OCI-LY1 (cell line): Measurements from ENCODE around the gene FAXDC2.

Experiments used
- CTCF ChIP-seq: fragments of 200-600 bp; sonication (generic), shearing (Covaris generic); IDR thresholded peaks from 2 replicates; pipeline ENCODE4 v1.5.1; 2017; ENCODE audit warnings: mild to moderate bottlenecking, antibody characterized with exemption, low read length, moderate library complexity, mixed read lengths
- EZH2 ChIP-seq: fragments of 200-600 bp; sonication (generic), shearing (Covaris generic); IDR thresholded peaks from 2 replicates; pipeline ENCODE4 v1.8.0; 2017; ENCODE audit warnings: borderline replicate concordance, mixed run types, mild to moderate bottlenecking, antibody characterized with exemption, low read length, moderate library complexity, mixed read lengths

- no peak for TF ChIP-seq CTCF
- no peak for TF ChIP-seq EZH2
Observed at GRCh38 chr5:154794525-154795234, 55.7 kb downstream of the FAXDC2 start.
